GM06990 (cell line): ENCODE data around the gene PTPRU.

Experiments used
- DNase-seq: peaks from one replicate; pipeline ENCODE4 v3.0.0-alpha.2; 2011; ENCODE audit not compliant: insufficient read length; ENCODE audit errors: extremely low read depth
- H3K27me3 ChIP-seq: replicated peaks from 2 replicates; pipeline ENCODE4 v1.6.0; 2011; ENCODE audit warnings: low read length; ENCODE audit not compliant: control insufficient read depth, insufficient read depth
- H3K36me3 ChIP-seq: 2 replicates; pipeline ENCODE4 v1.5.1; 2011; ENCODE audit warnings: low read length; ENCODE audit not compliant: control insufficient read depth, insufficient read depth
- H3K4me3 ChIP-seq: replicated peaks from 2 replicates; pipeline ENCODE4 v1.5.1; 2011; ENCODE audit warnings: low read depth, mild to moderate bottlenecking, control low read depth, low read length
- CTCF ChIP-seq: IDR thresholded peaks from 2 replicates; pipeline ENCODE4 v1.5.1; 2011; ENCODE audit warnings: low read length, control low read depth, mild to moderate bottlenecking, inconsistent platforms; ENCODE audit not compliant: insufficient read depth, poor library complexity, severe bottlenecking

PTPRU gene

GRCh38 chr1:29370067-29370466 lies 133.7 kb downstream of the PTPRU start:
- DNase-seq, result no peak
- no peak for TF ChIP-seq CTCF
- H3K36me3 ChIP-seq, result no peaks in the 10 kb centered on the region
- H3K4me3 ChIP-seq, result no peak overlapping the region
- H3K27me3 ChIP-seq, result no peaks in the 10 kb centered on the region; the same call in none of the 2 replicates

GRCh38 chr1:29371332-29371731 lies 135.0 kb downstream of the PTPRU start:
- H3K27me3 ChIP-seq, result no peaks in the 10 kb centered on the region; the same call in none of the 2 replicates
- DNase-seq, result no peak

GRCh38 chr1:29372108-29372507 lies 135.8 kb downstream of the PTPRU start:
- DNase-seq, result no peak
- Histone ChIP-seq H3K4me3 (no peak overlapping the region), H3K36me3 (no peaks in the 10 kb centered on the region), H3K27me3 (no peaks in the 10 kb centered on the region; the same call in none of the 2 replicates)
- no peak for TF ChIP-seq CTCF

More at GRCh38 chr1:29371332-29371731, 135.0 kb downstream of the PTPRU start:
- TF ChIP-seq CTCF, result no peak
- Histone ChIP-seq H3K36me3 (no peaks in the 10 kb centered on the region), H3K4me3 (no peak overlapping the region)
